ENCODE measurements around the gene RGS3. TPM values are rescaled to one million over a fixed set of nuclear protein-coding genes. Genes with fewer than 3 reads are reported as not detected.

Gene RGS3
- total and polyA plus RNA-seq, 2 of the 13 experiments (the other 11 are each of a cell fraction or from before 2014, with no cell fraction given): 17.1 to 28.8 TPM

DNA sequence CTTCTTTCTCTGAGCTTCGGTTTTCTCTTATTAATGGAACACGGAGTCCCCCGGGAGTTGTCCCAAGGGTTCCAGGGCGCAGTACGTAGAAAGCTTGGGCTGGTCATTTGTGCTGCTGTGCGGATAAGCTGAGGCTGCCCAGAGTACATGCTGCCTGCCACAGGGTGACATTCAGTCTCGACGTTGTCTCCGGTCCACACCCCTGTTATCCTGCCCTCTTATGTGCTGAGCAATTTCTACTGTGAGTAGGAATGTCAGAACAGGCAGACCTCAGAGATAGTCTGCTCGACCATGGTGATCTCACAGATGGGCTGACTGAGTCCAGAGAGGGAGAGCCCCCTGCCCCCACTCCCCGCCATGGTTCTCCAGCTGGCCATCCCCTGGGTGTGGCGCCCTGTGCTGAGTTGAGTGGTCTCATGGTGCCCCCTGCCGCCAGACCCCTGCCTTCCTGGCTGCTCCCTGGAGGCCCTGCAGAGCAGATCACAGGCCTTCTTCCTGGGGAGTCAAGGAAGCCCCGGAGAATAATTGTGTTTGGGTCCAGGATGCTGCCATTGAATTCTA is 124.0 kb downstream of the RGS3 start (continued):
- TF ChIP-seq, protein P1, sequence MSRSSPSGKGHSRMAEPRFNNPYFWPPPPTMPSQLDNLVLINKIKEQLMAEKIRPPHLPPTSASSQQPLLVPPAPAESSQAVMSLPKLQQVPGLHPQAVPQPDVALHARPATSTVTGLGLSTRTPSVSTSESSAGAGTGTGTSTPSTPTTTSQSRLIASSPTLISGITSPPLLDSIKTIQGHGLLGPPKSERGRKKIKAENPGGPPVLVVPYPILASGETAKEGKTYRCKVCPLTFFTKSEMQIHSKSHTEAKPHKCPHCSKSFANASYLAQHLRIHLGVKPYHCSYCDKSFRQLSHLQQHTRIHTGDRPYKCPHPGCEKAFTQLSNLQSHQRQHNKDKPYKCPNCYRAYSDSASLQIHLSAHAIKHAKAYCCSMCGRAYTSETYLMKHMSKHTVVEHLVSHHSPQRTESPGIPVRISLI (CRISPR knock-in tag; IDR thresholded peaks at IDR 0.05; ENCODE audit: borderline replicate concordance): no peak
- TF ChIP-seq ZNF34 (CRISPR knock-in tag; IDR thresholded peaks at IDR 0.05; ENCODE audit: borderline replicate concordance) (no peak), STAG1 (CRISPR knock-in tag; IDR thresholded peaks at IDR 0.05) (peak; percentile 60), RXRB (CRISPR knock-in tag; IDR thresholded peaks at IDR 0.05; ENCODE audit: borderline replicate concordance) (no peak), SALL2 (CRISPR knock-in tag; IDR thresholded peaks at IDR 0.05) (no peak), POLR2A (IDR thresholded peaks at IDR 0.05; ENCODE audit: insufficient read depth in 1 of 2, low read depth in 2 of 2, low read length in 2 of 2) (no peak), ZFYVE20 (CRISPR knock-in tag; IDR thresholded peaks at IDR 0.05; ENCODE audit: borderline replicate concordance, low read depth) (no peak), ZNF317 (CRISPR knock-in tag; IDR thresholded peaks at IDR 0.05) (no peak), ZC3H4 (CRISPR knock-in tag; IDR thresholded peaks at IDR 0.05; ENCODE audit: borderline replicate concordance) (no peak), DR1 (CRISPR knock-in tag; IDR thresholded peaks at IDR 0.05) (no peak), MEIS2 (CRISPR knock-in tag; IDR thresholded peaks at IDR 0.05) (no peak)
- TF ChIP-seq, protein P2, sequence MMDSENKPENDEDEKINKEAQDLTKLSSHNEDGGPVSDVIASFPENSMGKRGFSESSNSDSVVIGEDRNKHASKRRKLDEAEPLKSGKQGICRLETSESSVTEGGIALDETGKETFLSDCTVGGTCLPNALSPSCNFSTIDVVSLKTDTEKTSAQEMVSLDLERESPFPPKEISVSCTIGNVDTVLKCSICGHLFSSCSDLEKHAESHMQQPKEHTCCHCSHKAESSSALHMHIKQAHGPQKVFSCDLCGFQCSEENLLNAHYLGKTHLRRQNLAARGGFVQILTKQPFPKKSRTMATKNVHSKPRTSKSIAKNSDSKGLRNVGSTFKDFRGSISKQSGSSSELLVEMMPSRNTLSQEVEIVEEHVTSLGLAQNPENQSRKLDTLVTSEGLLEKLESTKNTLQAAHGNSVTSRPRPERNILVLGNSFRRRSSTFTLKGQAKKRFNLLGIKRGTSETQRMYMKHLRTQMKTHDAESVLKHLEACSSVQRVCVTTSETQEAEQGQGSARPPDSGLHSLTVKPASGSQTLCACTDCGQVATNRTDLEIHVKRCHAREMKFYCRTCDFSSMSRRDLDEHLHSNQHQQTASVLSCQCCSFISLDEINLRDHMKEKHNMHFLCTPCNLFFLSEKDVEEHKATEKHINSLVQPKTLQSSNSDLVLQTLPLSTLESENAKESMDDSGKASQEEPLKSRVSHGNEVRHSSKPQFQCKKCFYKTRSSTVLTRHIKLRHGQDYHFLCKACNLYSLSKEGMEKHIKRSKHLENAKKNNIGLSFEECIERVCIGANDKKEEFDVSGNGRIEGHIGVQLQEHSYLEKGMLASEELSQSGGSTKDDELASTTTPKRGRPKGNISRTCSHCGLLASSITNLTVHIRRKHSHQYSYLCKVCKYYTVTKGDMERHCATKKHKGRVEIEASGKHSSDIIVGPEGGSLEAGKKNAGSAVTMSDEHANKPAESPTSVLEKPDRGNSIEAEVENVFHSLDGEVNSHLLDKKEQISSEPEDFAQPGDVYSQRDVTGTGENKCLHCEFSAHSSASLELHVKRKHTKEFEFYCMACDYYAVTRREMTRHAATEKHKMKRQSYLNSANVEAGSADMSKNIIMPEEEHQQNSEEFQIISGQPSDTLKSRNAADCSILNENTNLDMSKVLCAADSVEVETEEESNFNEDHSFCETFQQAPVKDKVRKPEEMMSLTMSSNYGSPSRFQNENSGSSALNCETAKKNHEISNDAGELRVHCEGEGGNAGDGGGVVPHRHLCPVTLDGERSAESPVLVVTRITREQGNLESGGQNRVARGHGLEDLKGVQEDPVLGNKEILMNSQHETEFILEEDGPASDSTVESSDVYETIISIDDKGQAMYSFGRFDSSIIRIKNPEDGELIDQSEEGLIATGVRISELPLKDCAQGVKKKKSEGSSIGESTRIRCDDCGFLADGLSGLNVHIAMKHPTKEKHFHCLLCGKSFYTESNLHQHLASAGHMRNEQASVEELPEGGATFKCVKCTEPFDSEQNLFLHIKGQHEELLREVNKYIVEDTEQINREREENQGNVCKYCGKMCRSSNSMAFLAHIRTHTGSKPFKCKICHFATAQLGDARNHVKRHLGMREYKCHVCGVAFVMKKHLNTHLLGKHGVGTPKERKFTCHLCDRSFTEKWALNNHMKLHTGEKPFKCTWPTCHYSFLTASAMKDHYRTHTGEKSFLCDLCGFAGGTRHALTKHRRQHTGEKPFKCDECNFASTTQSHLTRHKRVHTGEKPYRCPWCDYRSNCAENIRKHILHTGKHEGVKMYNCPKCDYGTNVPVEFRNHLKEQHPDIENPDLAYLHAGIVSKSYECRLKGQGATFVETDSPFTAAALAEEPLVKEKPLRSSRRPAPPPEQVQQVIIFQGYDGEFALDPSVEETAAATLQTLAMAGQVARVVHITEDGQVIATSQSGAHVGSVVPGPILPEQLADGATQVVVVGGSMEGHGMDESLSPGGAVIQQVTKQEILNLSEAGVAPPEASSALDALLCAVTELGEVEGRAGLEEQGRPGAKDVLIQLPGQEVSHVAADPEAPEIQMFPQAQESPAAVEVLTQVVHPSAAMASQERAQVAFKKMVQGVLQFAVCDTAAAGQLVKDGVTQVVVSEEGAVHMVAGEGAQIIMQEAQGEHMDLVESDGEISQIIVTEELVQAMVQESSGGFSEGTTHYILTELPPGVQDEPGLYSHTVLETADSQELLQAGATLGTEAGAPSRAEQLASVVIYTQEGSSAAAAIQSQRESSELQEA (CRISPR knock-in tag; IDR thresholded peaks at IDR 0.05; ENCODE audit: not compliant biosample characterization): no peak
- TF ChIP-seq, protein P3, sequence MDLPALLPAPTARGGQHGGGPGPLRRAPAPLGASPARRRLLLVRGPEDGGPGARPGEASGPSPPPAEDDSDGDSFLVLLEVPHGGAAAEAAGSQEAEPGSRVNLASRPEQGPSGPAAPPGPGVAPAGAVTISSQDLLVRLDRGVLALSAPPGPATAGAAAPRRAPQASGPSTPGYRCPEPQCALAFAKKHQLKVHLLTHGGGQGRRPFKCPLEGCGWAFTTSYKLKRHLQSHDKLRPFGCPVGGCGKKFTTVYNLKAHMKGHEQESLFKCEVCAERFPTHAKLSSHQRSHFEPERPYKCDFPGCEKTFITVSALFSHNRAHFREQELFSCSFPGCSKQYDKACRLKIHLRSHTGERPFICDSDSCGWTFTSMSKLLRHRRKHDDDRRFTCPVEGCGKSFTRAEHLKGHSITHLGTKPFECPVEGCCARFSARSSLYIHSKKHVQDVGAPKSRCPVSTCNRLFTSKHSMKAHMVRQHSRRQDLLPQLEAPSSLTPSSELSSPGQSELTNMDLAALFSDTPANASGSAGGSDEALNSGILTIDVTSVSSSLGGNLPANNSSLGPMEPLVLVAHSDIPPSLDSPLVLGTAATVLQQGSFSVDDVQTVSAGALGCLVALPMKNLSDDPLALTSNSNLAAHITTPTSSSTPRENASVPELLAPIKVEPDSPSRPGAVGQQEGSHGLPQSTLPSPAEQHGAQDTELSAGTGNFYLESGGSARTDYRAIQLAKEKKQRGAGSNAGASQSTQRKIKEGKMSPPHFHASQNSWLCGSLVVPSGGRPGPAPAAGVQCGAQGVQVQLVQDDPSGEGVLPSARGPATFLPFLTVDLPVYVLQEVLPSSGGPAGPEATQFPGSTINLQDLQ (CRISPR knock-in tag; IDR thresholded peaks at IDR 0.05): no peak
- TF ChIP-seq, protein P4, sequence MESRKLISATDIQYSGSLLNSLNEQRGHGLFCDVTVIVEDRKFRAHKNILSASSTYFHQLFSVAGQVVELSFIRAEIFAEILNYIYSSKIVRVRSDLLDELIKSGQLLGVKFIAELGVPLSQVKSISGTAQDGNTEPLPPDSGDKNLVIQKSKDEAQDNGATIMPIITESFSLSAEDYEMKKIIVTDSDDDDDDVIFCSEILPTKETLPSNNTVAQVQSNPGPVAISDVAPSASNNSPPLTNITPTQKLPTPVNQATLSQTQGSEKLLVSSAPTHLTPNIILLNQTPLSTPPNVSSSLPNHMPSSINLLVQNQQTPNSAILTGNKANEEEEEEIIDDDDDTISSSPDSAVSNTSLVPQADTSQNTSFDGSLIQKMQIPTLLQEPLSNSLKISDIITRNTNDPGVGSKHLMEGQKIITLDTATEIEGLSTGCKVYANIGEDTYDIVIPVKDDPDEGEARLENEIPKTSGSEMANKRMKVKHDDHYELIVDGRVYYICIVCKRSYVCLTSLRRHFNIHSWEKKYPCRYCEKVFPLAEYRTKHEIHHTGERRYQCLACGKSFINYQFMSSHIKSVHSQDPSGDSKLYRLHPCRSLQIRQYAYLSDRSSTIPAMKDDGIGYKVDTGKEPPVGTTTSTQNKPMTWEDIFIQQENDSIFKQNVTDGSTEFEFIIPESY (CRISPR knock-in tag; IDR thresholded peaks at IDR 0.05): peak; percentile 82
